SW480 (cell line): Measurements from ENCODE around the gene HOXB8.

ENCODE experiments used
- DNase-seq: peaks from one replicate; pipeline ENCODE4 v3.0.0-alpha.2; 2016; ENCODE audit warnings: low spot score

The HOXB8 gene

GRCh38 chr17:48610282-48611211 is 4.5 kb downstream of the HOXB8 start, which contains the start of gene HOXB7:
Gene HOXB7, minus strand, starts transcription at chr17:48611017. Its CDS starts 99 bp downstream, at chr17:48610918.
- DNase-seq: peak; percentile 63

DNA sequence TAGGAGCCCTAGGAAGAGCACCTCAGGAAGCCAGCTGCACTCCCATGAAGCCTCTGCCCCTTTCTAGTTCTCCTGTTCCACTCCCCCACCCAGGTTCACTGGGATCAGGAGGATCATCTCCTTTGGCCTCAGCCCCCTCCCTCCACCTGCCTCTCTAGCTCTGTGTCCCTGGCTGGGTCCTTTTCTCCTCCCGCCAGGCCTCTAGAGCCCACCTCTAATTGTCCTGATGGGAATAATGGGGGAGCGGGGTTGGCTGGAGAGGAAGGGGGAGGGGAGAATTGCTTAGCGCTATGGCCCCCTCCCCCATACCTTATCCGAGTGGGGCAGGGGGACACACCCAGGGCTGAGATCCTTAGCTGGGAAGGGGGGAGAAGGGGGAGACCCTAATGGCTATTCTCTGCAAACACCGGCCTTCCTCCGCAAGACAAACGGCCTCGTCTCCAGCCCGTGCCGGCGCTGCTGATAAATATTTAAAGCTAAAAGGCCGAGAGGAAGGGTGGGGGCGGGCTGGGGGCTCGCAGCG is 5.3 kb downstream of the HOXB8 start:
- DNase-seq: peak; percentile 27

GRCh38 chr17:48609033-48609432 is 6.1 kb downstream of the HOXB8 start:
- peak; percentile 40 for DNase-seq

- no peak for DNase-seq
Measured at GRCh38 chr17:48608494-48608834, 6.6 kb downstream of the HOXB8 start.

DNA sequence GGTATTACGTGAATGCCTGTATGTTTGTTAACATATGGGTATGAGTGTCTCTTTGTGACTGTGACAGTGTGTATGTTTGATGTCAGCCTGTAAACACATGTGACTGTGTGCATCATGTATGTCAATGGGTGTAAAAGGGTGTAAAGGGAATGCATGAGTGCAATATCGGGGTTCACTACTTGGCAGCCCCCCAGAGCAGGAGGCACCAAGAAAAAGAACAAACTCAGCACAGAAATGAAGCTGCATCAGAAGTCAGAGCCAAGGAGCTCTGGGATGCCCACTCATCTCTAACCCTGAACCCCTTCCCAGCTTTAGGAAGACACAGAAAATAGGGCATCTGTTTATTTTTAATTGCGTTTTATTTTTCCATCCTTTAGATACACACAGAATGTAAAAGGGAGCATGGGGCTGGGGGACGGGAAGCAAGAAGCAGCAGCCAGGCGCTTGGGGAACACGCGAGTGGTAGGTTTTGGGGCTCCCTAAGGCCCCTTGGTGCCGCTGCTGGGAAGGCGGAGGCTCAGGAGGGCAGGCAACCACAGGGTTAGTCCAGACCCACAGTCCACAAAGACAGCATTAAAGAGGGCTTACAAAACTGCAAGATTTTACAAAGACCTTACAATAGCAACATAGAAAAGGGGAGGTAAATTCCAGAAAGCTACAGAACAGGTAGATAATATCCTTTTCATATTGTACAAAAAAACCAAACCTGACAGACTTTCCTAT is 8.0 kb downstream of the HOXB8 start:
- DNase-seq: peak; percentile 31

DNA sequence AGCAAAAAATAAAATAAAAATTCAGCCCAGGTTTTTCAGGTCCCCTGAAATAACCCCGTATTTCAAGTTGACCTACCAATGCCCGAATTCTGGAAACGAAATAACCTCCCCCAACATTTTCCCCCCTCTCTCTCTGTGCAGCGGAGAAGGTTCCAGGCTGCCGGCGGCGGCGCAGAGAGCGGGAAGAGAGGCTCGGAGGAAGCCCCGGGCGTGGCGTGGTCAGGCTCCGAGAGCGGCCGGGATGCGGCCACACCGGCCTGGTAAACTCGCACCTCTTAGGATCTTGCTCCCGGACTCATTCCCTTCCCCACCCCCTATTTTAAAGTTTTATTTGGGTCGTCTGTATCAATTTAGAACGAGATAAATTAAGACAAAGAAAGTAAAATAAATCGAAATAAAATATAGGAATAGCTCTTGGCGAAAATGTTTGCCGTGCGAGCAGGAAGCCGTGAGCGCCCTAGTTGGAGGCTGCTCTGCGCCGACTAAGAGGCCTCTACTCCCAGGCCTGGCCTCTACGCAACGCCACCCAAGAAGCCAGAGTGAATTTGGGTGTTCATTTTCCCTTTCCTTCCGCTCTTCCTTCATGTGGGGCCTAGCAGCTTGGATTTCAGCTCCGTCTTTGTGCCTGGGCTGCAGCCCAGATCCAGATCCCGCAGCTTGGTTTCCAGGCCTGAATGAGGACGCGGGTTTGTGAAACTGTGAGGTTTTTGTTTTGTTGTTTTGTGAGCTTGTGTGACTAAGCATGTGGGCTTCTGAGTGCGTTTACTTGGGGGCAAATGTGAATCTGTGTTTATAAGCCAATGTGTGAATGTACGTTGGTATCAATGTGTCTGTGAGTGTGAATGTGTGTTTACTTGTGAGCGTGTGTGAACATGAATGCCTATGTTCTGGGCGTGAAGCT is 8.9 kb downstream of the HOXB8 start:
- DNase-seq: peak; percentile 70

DNA sequence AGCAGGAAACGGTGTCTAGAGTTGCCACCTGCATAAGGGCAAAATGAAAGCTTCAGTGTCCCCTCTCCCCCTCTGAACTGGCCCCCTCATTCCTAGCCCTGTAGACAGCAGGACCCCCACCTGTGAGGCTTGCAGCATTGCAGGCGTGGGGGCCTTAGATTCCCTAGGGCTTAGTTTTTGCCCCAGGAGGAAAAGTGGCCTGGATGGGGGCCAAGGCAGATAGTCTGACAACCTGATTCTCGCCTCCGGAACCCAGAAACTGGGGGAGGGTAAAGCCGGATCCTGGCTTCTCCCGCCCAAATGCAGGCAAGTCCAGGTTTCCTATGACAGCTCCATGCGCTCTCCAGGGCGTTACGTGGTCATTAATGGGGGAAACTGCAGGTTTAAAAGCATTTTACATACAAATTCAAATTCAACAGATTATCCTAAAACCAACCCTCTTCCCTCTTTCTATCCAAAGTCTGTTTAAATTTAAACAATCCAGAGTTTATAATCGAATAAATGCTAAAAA is 9.6 kb downstream of the HOXB8 start:
- peak; percentile 82 for DNase-seq

DNA sequence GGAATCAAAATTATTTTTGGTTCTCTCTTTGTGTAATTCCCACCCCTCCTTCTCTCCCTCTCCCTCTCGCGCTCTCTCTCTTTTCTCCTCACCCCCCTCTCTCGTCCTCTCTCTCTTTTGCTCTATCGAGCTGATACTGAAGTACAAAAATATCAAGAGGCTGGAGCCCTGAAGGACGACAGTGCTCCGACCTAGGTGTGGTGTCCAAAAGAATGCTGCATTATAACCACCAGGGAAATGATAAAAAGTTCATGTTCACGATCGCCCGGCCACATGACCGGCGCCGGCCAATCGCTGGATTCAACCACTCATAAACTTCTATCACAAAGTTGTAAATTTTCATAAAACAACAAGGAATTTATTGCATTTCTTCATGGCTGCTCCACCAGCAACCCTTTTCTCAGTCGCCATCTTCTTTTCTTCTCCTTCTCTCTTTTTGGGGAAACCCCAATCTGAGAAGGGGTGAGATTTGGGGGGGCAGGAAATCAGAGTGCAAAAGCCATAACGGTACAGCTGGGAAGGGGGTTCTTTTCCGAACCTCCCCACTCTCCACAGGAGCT is 10.2 kb downstream of the HOXB8 start, which contains the start of gene HOXB6:
HOXB6 (minus strand) TSS at position 217 of the 560 bp plus-strand sequence. CDS start 6,836 bp downstream, outside the sequence.
- DNase-seq: peak; percentile 92

GRCh38 chr17:48603959-48604769 is 10.9 kb downstream of the HOXB8 start:
- DNase-seq: no peak

DNA sequence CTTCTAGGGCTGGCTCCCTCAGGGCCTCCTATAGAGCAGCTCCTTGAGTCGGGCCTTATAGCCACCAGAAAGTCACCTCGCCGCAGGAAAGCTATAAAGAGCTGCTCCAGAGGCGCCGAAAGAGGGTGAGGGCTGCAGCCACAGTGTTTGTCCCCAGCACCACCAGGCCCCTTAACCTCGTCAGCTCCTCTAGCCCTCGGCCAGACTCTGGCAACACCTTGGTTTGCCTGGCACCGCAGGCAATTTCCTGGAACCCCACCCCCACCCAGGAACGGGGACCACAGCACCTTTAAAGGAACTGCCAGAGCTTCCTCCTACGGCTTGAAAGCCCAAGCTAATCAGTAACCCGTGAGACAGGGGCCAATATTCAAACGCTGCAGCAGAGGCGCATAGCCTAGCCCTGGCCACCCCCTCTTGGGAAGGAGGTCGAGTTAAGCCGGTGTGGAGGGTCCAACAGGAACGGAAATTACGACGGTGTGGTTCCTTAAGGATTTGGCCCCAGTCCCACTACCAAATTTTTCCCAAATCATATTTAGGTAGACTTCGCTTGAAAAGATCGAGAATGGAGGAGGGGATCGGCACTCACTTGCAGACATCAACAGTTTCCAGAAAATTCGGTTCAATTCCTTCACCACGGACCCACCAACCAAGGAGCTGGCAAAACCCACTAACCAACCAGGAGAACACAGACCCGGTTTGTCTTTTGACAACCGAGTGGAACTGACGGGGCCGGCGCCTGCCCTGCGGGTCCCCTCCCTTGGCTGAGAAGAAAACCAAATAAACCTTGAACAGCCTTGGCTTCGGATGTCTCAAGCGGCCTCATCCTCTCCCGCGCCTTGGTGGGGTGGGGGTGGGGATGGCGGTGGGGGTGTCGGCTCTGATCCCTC is 13.3 kb downstream of the HOXB8 start:
- DNase-seq: peak; percentile 74

GRCh38 chr17:48601207-48601538 is 13.9 kb downstream of the HOXB8 start:
- DNase-seq: peak; percentile 74

DNA sequence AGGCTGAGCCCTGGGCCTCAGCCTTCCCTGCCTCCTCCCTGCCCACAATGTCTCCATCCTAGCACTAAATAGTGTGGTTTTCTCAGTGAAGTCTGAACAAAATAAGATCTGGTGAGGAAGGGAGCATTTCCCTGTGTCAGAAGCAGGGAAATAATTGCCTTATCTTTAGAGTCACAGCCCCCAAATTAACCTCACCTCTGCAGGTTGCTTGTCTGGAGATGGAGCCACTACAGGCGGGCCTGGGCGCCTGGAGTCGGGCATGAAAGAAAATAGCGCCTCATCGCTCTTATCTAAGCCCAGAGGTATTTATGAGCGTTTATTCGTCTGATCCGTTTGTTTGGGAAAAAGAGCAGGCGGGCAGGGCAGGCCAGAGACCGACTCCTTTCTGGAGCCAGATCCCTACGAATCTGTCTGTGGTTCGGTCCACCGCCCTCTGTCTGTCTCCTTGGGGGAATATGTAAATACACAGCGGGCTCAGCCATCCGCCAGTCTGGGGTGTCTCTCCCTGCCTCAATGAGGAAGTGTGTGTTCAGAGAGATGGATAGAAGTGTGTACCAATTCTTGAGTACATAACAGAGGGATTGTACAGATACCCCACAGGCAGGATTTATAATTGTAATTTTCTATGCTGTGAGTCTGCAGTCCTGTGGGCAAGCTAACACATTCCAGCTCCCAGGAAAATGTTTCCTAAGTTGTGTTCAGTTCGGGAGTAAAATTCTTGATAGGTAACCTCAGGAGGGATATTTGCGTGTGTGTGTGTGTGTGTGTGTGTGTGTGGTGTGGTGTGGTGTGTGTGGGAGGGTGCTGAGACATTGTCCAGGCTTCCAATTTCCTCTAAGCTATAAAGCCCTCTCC is 14.6 kb downstream of the HOXB8 start:
- peak; percentile 69 for DNase-seq

- DNase-seq: no peak
Measured at GRCh38 chr17:48599354-48599753, 15.7 kb downstream of the HOXB8 start.

DNA sequence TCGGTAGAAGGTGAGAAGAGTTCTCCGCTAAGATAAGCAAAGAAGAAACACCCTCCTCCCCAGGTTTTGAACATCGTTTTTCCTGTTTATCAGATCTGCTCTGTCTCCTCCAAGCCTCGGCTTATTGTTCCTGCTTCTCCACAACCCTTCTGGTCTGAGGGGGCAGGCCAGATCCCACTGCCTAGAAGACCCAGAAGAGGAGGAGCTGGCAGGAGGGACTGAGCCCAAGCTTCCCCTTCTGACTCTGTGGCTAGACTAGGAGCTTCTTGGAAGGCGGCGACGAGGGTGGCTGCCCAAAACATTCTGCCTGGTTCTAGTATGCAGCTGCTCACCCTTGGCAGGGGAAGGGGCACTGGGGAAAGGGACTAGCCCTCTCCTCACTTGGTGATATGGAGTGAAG is 16.4 kb downstream of the HOXB8 start:
- DNase-seq: no peak

DNA sequence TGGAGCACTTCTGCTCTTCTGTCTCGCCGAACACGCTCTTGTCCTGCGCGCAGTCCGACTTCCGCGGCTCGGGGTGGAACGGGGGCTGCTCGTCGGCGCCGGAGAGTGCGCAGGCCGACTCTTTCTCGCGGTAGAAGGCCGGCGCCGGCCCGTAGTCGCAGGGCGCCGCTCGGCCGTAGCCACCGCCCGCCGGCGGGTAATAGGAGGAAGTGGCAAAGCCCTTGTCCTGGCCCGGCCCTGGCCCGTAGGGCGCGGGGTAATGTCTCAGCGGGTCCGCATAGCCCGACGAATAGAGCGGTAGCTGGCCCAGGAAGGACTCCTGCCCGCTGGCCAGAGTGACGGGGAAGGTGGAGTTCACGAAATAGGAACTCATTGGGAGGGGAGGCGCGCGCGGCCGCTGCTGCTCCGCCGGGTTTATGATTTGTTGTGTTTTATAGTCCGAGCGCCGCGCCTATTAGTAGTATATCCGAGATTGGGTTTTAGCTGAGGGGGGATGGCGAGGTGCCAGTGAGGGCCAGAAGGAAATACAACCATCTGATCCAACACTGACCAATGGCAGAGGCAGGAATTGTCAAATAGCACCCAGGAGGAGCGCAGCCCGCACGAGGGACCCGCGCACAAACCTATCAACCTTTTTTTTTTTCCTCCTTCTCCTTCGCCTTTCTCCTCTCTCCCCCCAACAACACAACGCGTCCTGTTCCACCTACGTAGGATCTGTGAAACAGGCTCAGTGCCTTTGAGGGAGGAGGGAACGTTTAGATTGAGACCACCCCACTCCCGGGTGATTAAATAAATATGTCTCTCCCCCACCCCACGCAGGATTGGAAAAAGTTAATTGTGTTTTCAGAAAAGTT is 17.1 kb downstream of the HOXB8 start:
- DNase-seq: peak; percentile 82

GRCh38 chr17:48597528-48597777 is 17.6 kb downstream of the HOXB8 start:
- DNase-seq: no peak

DNA sequence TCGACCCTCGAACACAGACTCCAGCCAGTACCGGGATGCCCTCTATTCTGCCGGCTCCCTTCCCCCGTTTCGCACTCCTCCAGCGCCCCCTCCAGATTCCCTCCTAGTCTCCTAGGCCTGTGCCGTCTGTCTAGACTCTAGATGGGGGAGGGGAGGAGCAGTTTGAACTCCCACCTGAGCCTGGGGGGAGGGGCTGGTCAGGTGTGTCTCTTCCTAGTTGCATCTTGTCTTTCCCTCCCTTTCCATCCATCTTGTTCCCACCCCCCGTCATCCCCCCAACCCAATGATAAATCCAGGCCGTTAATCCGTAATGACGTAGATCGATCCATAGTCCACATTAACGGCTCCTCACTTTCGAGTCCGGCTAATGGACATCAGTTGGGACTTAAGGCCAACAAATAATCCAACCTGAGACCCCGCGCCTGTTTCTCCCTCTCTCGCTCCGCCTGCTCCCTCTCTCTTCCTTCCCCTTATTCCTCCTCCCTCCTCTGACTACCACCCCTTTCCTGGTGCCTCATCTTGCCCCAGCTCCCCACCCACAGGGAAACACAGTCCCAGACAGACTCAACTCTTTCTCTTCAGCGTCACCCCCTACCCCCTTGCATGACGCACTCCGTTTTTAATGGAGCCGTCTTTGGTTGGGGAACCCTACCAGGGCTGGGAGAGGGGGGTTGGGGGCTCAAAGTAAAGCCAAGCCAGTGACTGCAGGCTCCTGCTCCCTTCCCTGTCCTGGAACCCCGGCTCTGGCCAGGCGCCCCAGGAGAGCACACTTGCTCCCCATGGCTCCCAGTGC is 18.2 kb downstream of the HOXB8 start:
- DNase-seq: peak; percentile 72
